ENCODE data around the gene MYO5C.

The MYO5C gene

GRCh38 chr15:52278636-52279367, 16.8 kb downstream of the MYO5C start:
- no peak for DNase-seq

DNA sequence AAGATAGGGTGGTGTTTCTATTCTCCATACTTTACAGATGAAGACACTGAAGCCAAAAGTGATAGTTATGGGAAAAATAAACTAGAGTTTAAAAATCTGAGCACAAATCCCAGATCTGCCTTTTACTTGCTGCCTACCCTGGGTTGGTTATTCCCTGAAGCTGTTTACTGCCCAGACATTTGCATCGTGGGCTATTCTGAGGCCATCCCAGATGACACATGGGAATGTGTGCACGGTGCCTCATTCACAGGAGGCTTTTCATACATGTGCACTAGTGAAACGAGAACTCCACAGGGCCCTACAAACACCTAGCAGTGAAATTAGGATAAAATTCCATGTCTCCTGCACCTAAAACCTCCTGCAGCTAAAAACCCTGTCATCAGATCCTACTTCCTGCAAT, 17.5 kb downstream of the MYO5C start:
- no peak for DNase-seq

DNA sequence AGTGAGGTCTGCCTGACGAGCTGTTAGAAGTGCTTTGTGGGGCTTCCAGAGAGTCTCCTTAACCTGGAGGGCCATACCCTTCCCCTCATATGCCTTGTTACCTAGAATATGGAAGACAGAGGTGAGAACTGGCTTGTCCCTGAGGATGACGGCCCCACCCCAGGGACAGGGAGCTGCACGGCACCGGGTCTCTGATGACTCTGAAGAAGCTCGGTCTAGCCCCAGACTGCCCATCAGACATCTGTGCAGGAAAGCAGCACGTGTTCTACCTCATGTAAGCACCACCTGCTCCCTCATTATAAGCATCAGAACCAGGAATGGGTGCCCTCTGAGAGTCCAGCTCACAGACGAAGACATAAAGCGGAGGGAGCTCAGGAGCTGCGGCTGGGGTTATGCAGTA, 18.0 kb downstream of the MYO5C start:
- no peak for DNase-seq

DNA sequence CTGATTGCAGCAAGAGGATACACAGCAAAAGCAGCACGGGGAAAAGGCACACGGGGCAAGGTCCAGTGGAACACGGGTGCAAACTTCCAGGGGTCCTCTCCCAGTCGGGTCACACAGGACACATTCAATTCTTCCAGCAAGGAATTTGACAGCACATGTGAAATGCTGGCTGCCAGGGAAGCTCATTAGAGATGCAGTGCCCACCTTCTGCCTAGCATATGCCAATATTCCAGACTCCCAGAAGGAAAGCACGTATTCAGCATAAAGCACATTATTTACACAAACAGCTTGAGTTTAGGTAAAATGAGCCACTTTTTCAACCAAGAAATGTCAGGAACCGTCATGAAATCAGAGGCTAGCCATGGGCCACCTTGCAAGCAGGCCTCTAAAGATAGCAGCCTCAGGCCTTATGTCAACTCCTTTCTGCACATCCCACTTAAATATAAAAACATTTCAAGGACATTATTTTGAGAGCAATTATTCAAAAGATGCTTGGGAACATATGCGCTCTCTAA, 19.3 kb downstream of the MYO5C start:
- no peak for DNase-seq

DNA sequence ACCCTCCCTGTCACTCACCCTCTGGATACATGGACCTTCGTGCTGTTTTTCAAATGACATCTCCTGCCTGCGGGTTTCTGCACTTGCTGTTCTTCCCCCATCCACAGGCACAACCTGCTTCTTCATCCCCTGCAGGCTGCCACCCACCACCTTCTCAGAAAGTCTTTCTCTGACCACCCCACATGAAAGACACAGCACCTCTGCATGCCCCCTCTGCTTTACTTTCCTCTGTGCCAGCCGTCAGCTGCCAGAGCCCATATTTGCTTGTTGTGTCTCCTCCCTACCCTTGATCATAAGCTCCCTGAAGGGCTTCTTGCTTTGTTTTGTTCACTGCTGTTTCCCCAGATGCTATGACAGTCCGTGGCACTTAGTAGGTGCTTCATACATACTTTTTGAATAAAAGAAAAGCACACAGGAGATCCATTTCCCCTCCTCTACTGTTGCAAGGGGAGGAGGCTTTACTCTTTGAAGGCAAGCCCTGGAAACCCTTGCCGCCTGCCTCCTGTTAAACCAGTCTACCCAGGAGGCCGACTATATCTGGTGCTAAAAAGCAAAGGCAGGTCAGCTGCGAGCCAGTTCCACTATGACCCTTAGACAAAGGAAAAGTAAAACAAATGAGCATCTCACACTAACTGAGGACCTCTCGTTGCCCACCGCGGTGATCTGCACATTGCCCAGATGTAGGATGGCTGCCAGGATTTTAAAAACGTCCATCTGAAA, 31.9 kb downstream of the MYO5C start:
- DNase-seq = no peak

DNA sequence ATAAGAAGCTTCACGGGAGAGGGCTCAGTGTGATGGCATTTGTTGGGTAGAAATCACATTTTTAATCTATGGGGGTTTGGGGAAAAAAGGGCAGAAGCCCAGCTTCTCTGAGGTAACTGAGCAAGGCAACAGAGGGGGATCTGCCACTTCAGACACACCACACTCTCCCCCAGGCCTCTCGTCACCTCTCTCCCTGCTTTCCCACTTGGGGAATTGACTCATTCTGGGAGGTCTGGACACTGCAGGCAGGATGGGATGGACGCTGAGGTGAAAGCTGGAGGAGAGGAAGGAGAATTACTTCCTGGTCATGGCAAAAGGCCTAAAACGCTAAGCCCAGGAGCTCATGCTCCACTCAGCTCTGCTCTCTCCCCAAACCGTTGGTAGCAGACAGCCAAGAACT, 33.2 kb downstream of the MYO5C start:
- no peak for DNase-seq

DNA sequence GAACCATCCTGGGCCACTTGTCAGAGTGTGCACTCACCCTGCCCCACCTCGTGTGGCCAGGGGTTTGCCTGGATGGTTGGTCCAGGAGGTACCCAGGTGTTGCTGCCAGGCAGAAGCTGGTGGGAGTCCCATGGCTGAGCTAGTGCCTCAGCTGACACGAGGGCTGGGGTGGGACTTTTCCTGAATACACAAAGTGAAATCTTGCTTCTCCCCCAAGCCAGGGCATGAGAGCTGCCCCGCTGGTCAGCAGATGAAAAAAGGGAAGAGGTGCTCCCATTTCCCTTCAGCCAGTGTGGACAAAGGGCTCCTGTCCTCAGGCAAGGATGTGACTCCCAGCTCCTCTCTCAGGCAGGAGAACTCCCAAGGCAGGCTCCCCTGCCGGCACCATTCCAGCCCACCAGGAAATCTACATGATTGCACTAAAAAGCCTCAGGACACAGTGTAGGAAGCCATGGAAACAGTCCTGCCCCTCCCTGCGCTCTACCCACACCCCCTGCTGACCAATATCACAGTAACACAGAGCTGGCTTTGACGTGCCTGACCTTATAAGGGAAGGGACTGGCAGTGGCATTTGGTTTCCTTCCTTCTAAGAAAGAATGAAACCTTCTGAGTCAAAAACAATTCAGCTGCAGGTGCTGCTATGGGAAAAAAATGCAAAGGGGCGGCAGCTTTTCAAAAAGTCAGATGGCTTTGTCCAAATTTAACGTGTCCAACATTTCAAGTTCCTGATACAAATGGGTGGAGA, 33.9 kb downstream of the MYO5C start:
- peak in 2 of 5 donors; percentile 8 to 96 for DNase-seq

- no peak for DNase-seq
These were observed 34.6 kb downstream of the MYO5C start for GRCh38 chr15:52261026-52261425.

- DNase-seq = no peak
These were observed 36.1 kb downstream of the MYO5C start for GRCh38 chr15:52259503-52259902.

GRCh38 chr15:52258461-52258860, 37.1 kb downstream of the MYO5C start:
- no peak for DNase-seq

DNA sequence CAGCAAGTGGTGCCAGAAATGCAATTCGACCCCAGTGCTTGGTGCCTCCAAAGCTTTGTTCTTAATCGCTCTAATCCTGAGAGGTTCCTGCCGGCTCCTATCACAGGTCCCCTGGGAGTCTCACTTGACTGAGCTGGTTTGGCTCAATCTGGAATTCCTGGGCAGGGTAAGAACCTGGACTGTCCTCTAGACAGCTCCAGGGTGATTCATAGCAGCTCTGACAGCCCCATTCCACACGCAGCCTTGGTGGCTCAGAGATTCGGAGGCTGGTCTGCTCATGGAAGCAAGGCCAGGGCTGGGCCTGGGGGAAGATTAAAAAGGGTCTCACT, 37.9 kb downstream of the MYO5C start:
- DNase-seq = no peak

DNA sequence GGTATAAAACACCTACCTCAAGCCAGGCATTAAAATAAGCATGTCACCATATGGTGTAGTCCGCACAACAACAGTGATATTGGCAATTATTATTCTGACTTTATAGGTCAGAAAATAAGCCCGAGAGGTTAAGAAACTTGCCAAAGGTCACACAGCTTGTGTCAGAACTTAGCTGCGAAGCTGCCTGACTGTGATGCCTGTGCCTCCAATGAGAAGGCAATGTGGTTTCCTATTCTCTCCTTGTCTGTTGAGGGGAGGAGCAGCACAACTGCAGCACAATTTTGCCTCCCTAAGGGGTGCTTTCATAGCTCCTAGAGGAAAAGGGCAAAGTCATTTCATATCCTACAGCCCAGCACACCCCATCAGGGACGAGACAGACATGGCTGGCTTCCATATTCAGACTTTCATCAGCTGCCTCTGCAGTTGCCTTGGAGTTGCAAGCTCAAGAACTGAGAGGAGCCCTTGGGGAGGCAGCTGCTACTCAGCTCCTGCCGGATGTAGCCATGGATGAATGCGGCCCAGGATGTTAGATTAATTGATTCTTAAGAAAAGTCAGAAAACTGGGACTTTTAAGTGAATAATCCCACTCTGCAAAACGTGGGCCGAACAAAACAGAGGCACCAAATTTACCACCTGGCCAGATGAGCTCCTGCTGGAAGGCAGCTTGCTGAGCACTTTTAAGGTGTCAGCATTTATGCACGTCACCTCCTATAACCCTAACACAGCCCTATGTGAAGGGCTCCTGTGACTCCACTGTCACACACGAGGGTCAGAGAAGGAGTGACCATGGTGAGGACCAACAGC, 38.5 kb downstream of the MYO5C start:
- peak in 1 of 5 donors; percentile 36 for DNase-seq

DNA sequence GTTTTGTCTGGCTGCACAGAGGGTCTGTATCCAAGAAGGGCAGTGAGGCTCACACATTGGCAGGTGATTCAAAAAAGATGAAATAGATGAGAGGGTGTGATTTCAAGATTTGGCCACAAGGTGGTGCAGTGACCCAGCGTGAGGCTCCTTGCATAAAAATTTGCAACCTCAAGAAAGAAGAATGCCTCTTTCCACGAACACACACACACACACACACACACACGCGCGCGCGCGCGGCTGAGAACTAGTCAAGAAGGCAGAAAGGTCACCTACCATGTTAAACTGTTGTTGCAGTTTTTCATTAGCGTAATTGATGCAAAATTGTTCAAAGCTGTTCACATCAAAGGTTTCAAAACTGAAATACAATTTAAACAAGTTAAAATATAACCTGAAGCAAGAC, 39.2 kb downstream of the MYO5C start:
- peak; percentile 33 to 87 (median 52) for DNase-seq

DNA sequence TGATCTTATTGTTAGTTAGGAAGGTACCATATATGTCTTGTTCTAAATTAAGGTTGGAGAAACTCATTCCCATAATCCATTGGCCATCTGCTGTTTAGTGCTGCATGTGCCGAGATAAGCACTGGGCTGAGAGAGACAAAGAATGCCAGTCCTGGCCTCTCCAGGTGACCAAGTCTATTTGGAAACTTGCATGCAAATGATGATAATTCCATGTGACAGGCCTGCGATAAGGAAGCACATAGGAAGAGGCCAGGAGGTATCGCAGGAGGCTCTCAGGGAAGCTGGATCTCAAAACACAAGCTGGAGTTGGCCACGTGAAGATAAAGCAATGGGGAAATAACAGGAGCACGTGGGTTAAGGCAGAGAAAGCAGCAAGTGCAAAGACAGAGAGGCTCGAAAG, 39.7 kb downstream of the MYO5C start:
- DNase-seq = no peak

- no peak for DNase-seq
These were observed 40.6 kb downstream of the MYO5C start for GRCh38 chr15:52255008-52255407.

- DNase-seq = no peak
These were observed 41.2 kb downstream of the MYO5C start for GRCh38 chr15:52254391-52254790.

DNA sequence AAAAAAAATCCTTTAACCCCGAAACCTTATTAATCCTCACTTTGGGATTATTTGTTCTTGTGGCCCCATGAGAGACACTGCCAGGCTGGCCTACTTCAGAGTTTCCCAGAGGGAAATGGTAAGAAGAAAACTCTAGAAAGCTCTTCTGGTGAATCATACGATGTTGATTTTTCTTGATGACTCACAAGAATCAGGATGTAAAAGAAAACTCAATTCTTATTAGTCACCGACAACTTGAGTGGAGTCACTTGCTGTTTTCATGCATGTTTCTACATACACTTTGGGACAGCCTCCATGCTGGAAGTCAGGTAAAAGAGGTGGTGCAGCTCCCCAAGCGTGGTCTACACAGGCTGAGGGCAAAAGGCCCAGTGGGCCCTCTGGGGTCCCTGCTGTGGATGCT, 42.8 kb downstream of the MYO5C start:
- peak in 1 of 5 donors; percentile 46 for DNase-seq

GRCh38 chr15:52251144-52251860, 44.3 kb downstream of the MYO5C start:
- no peak for DNase-seq

DNA sequence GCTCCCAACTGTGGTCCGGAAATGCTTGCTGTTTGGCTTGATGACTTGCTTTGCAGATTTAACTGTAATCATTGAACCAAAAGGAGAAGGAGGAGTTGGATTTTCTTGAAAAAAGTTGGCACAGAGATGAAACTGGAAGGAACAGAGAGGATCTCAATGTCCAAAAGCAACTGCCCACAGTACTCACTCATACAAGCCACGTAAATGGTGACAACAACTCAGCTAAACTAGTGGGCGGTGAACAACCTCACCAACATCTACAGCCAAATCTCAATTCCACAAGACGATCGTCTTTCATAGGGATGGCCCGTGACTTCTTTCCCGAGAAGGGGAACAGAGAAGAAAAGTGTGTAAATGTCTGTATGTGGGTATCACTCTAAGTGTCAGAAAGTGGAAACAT, 48.1 kb downstream of the MYO5C start:
- no peak for DNase-seq

DNA sequence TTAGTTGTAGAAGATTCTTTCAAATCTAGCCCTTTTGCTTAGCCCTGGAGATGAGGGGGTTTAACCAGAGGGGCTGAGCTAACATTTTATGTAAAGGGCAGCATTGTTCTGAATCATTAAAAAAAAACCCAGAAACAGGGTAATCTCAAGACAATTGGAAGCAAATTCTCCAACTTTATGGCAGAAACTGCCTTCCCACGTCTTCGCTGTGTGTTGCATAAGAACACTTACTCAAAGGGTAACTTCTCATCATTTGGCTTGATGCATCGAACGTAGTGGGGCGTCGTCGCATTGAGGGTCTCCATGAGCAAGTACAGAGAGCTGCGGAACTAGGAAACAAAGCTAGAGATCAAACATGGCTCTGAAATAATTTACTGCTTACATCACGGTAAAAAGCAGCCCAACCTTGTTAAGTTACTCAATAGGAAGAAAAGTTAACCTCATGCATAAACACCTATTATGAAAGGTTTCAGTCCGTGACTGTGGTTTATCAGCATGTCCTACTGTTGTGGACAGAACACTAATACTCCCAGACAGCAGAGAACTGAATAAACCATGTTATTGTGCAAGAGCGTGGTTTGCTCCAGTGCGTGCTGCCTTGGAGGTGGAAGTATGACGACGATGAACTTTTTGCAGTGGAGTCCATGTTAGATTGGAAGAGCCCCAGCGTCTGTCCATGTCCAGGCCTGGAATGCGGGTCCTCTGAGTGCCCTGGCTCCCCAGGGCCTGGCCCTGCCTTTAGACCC, 48.7 kb downstream of the MYO5C start:
- DNase-seq = no peak

All from T-helper 1 cell (primary cell).